Measurements from ENCODE around the gene HOXB13.

The HOXB13 gene

GRCh38 chr17:48769009-48769675, 40.6 kb upstream of the HOXB13 start:
- Histone ChIP-seq H3K27me3 (ENCODE audit: low read depth, low read length) (no peaks in the 10 kb centered on the region), H3K79me2 (ENCODE audit: low read length) (no peaks in the 10 kb centered on the region), H4K20me1 (ENCODE audit: insufficient read depth, low read length) (no peaks in the 10 kb centered on the region), H3K9ac (ENCODE audit: low read length) (no peak overlapping the region), H3K4me3 (ENCODE audit: low read length) (no peak overlapping the region), H3K4me1 (ENCODE audit: low read length) (peaks cover 5% of the 10 kb centered on the region; the same call in 1 of the 2 replicates), H2AFZ (ENCODE audit: low read depth, low read length) (peak overlapping the region; percentile 72), H3K36me3 (replicated peaks; ENCODE audit: low read depth, low read length) (no peaks in the 10 kb centered on the region), H3K4me2 (ENCODE audit: low read length) (no peak overlapping the region), H3K9me3 (ENCODE audit: insufficient read depth, low read length) (no peaks in the 10 kb centered on the region), H3K27ac (ENCODE audit: low read length) (no peak overlapping the region)
- TF ChIP-seq EZH2phosphoT487 (IDR thresholded peaks at IDR 0.05; ENCODE audit: low read depth), result no peak
- TF ChIP-seq CTCF (IDR thresholded peaks at IDR 0.05; ENCODE audit: low read depth, low read length), result no peak

- no peaks in the 10 kb centered on the region for H3K36me3 ChIP-seq (replicated peaks; ENCODE audit: low read depth, low read length)
- no peaks in the 10 kb centered on the region for H3K9me3 ChIP-seq (ENCODE audit: insufficient read depth, low read length)
- no peak for TF ChIP-seq CTCF (IDR thresholded peaks at IDR 0.05; ENCODE audit: low read depth, low read length)
- no peak for TF ChIP-seq EZH2phosphoT487 (IDR thresholded peaks at IDR 0.05; ENCODE audit: low read depth)
- H3K27ac ChIP-seq (ENCODE audit: low read length), result no peak overlapping the region
- peaks cover 5% of the 10 kb centered on the region; the same call in 1 of the 2 replicates for H3K4me1 ChIP-seq (ENCODE audit: low read length)
- H3K4me2 ChIP-seq (ENCODE audit: low read length), result no peak overlapping the region
- no peak overlapping the region for H3K4me3 ChIP-seq (ENCODE audit: low read length)
- H3K27me3 ChIP-seq (ENCODE audit: low read depth, low read length), result peaks cover 10% of the 10 kb centered on the region; the same call in 1 of the 2 replicates
- H3K79me2 ChIP-seq (ENCODE audit: low read length), result no peaks in the 10 kb centered on the region
- no peaks in the 10 kb centered on the region for H4K20me1 ChIP-seq (ENCODE audit: insufficient read depth, low read length)
- no peak overlapping the region for H3K9ac ChIP-seq (ENCODE audit: low read length)
- no peak overlapping the region for H2AFZ ChIP-seq (ENCODE audit: low read depth, low read length)
Observed at GRCh38 chr17:48767263-48767774, 38.8 kb upstream of the HOXB13 start.

GRCh38 chr17:48761114-48761513, 32.6 kb upstream of the HOXB13 start:
- no peaks in the 10 kb centered on the region for H3K36me3 ChIP-seq (replicated peaks; ENCODE audit: low read depth, low read length)
- H3K79me2 ChIP-seq (ENCODE audit: low read length), result no peaks in the 10 kb centered on the region
- no peaks in the 10 kb centered on the region for H3K9me3 ChIP-seq (ENCODE audit: insufficient read depth, low read length)
- H4K20me1 ChIP-seq (ENCODE audit: insufficient read depth, low read length), result no peaks in the 10 kb centered on the region
- H3K9ac ChIP-seq (ENCODE audit: low read length), result no peak overlapping the region
- no peak overlapping the region for H3K4me3 ChIP-seq (ENCODE audit: low read length)
- H3K4me2 ChIP-seq (ENCODE audit: low read length), result no peak overlapping the region
- H3K27ac ChIP-seq (ENCODE audit: low read length), result no peak overlapping the region
- peaks cover 11% of the 10 kb centered on the region for H3K4me1 ChIP-seq (ENCODE audit: low read length)
- no peak overlapping the region for H2AFZ ChIP-seq (ENCODE audit: low read depth, low read length)
- TF ChIP-seq CTCF (IDR thresholded peaks at IDR 0.05; ENCODE audit: low read depth, low read length), result no peak
- no peak for TF ChIP-seq EZH2phosphoT487 (IDR thresholded peaks at IDR 0.05; ENCODE audit: low read depth)
- H3K27me3 ChIP-seq (ENCODE audit: low read depth, low read length), result peaks cover 13% of the 10 kb centered on the region; the same call in 1 of the 2 replicates

- TF ChIP-seq EZH2phosphoT487 (IDR thresholded peaks at IDR 0.05; ENCODE audit: low read depth), result no peak
- TF ChIP-seq CTCF (IDR thresholded peaks at IDR 0.05; ENCODE audit: low read depth, low read length), result no peak
- H3K27me3 ChIP-seq (ENCODE audit: low read depth, low read length), result peaks cover 13% of the 10 kb centered on the region; the same call in 1 of the 2 replicates
- no peaks in the 10 kb centered on the region for H3K79me2 ChIP-seq (ENCODE audit: low read length)
Observed at GRCh38 chr17:48760411-48760810, 31.9 kb upstream of the HOXB13 start.

More at GRCh38 chr17:48760411-48760810, 31.9 kb upstream of the HOXB13 start:
- H3K27ac ChIP-seq (ENCODE audit: low read length), result no peak overlapping the region
- H3K9me3 ChIP-seq (ENCODE audit: insufficient read depth, low read length), result no peaks in the 10 kb centered on the region
- no peak overlapping the region for H3K9ac ChIP-seq (ENCODE audit: low read length)
- H2AFZ ChIP-seq (ENCODE audit: low read depth, low read length), result no peak overlapping the region
- H3K4me1 ChIP-seq (ENCODE audit: low read length), result peaks cover 14% of the 10 kb centered on the region
- no peak overlapping the region for H3K4me2 ChIP-seq (ENCODE audit: low read length)
- no peaks in the 10 kb centered on the region for H3K36me3 ChIP-seq (replicated peaks; ENCODE audit: low read depth, low read length)
- no peaks in the 10 kb centered on the region for H4K20me1 ChIP-seq (ENCODE audit: insufficient read depth, low read length)
- H3K4me3 ChIP-seq (ENCODE audit: low read length), result no peak overlapping the region

All from OCI-LY3 (cell line).